GM21825 (cell line): ENCODE measurements around the gene SRBD1.
"Not testable (repeated sequence)": the region's sequence is repeated elsewhere in the genome, so short reads cannot be mapped to it uniquely, and the experiment has no call there.

Experiments
- ATAC-seq: cut with Tn5 transposase; IDR thresholded peaks from one replicate; pipeline ENCODE4 v1.9.1; 2021; ENCODE audit warnings: mild to moderate bottlenecking, moderate library complexity; ENCODE audit not compliant: unreplicated experiment

Gene SRBD1

GRCh38 chr2:45435316-45435715, 175.8 kb downstream of the SRBD1 start:
- no peak for ATAC-seq

GRCh38 chr2:45433363-45433762, 177.7 kb downstream of the SRBD1 start:
- no peak for ATAC-seq

GRCh38 chr2:45432406-45432805, 178.7 kb downstream of the SRBD1 start:
- no peak for ATAC-seq

- not testable (repeated sequence) for ATAC-seq
These were observed 185.0 kb downstream of the SRBD1 start for GRCh38 chr2:45426025-45426424.

GRCh38 chr2:45422921-45423320, 188.1 kb downstream of the SRBD1 start:
- ATAC-seq: no peak

- no peak for ATAC-seq
These were observed 192.5 kb downstream of the SRBD1 start for GRCh38 chr2:45418532-45418931.

- ATAC-seq: no peak
These were observed 195.4 kb downstream of the SRBD1 start for GRCh38 chr2:45415534-45416123.

GRCh38 chr2:45412754-45413379, 198.2 kb downstream of the SRBD1 start:
- no peak for ATAC-seq

GRCh38 chr2:45409677-45410076, 201.4 kb downstream of the SRBD1 start:
- ATAC-seq: no peak

GRCh38 chr2:45406621-45407020, 204.4 kb downstream of the SRBD1 start:
- ATAC-seq: no peak

- no peak for ATAC-seq
These were observed 206.2 kb downstream of the SRBD1 start for GRCh38 chr2:45404807-45405297.

GRCh38 chr2:45403036-45403435, 208.0 kb downstream of the SRBD1 start:
- no peak for ATAC-seq

GRCh38 chr2:45401431-45401922, 209.6 kb downstream of the SRBD1 start:
- ATAC-seq: no peak

- ATAC-seq: no peak
These were observed 211.9 kb downstream of the SRBD1 start for GRCh38 chr2:45399040-45399784.

- no peak for ATAC-seq
These were observed 213.8 kb downstream of the SRBD1 start for GRCh38 chr2:45397292-45397691.

- no peak for ATAC-seq
These were observed 214.4 kb downstream of the SRBD1 start for GRCh38 chr2:45396671-45397070.

- no peak for ATAC-seq
These were observed 216.2 kb downstream of the SRBD1 start for GRCh38 chr2:45394842-45395241.

- no peak for ATAC-seq
These were observed 216.9 kb downstream of the SRBD1 start for GRCh38 chr2:45394216-45394615.

GRCh38 chr2:45391866-45392265, 219.2 kb downstream of the SRBD1 start:
- no peak for ATAC-seq

GRCh38 chr2:45390861-45391260, 220.2 kb downstream of the SRBD1 start:
- ATAC-seq: no peak

- ATAC-seq: no peak
These were observed 220.6 kb downstream of the SRBD1 start for GRCh38 chr2:45390441-45390840.
